Kasumi-1 (cell line): ENCODE results near the gene UBXN2A.
A peak's percentile ranks its signal among the peaks of the same experiment; 100 is the strongest.

Source experiments
- DNase-seq, 2 experiments: peaks; one replicate each; lab custom pipeline; 2025; lab: John Stamatoyannopoulos, UW

Gene UBXN2A, protein sequence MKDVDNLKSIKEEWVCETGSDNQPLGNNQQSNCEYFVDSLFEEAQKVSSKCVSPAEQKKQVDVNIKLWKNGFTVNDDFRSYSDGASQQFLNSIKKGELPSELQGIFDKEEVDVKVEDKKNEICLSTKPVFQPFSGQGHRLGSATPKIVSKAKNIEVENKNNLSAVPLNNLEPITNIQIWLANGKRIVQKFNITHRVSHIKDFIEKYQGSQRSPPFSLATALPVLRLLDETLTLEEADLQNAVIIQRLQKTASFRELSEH

DNA sequence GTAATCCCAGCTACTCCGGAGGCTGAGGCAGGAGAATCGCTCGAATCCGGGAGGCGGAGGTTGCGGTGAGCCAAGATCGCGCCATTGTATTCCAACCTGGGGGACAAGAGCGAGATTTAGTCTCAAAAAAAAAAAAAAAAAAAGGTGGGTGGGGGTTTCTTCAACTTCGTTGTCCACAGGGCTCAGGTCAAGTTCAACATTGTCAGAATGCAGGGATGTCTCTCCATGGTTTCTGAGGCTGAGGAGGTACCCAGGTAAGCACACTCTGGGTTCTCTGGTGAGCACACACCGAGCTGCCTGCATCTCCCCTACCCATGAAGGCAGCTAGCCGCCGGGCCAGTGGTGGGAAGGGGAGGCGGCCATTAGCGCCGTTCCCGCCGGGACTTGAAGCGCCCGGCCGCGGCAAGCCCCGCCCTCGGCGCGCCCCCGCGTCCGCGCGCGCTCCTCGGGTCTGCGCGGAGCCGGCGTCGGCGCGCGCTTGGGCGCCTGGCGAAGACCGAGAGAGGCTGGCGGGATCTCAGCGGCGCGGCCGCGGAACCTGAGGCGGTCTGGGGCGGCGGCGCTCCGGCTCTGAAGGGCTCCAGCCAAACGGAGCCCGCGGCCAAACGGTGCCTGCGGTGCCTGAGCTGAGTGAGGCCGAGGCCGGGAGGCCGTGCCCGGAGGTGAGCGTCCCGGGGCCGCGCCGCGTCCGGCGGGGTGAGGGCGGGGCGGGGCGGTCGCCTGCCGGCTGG, at the start of gene UBXN2A:
Gene UBXN2A (plus strand): TSS at position 477 of the 731 bp plus-strand sequence. CDS start 17,852 bp downstream, outside the sequence.
- peak; percentile 58 for DNase-seq

DNA sequence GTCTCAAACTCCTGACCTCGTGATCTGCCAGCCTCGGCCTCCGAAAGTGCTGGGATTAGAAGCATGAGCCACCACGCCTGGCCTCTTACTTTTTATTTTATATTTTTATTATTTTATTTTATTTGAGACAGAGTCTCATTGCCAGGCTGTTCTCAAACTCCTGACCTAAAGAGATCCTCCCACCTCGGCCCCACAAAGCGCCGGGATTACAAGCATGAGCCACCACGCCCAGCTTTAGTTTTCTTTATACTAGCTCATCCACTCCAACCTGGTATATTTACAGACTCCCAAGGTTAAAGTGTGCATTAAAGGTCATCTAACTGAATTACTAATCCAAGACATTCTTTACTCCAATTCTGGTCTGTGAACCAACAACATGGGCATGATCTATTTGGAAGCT, 40.1 kb upstream of the UBXN2A start:
- DNase-seq: no peak

DNA sequence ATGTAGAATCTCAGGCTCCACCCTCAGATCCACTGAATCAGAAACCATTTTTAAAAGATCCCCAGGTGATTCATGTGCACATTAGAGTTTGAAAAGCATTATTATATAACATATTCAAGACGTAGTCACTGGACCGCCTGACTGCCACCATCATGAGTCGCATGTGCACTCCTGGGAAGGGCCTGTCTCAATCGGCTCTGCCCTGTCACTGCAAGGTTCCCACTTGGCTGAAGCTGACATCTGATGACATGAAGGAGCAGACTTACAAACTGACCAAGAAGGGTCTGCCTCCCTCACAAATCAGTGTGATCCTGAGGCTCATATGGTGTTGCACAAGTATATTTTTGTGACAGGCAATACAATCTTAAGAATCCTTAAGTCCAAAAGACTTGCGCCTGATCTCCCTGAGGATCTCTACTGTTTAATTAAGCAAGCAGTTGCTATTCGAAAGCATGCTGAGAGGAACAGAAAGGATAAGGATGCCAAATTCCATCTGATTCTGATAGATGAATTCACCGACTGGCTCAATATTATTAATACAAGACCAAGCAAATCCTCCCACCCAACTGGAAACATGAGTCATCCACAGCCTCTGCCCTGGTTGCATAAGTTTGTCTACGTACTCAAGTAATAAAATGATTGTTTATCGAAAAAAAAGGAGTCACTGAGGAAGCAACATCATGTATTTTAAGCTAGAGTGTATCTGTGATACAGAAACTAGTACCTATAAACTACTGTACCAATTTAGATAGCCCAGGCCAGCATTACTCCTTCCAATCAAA, 39.5 kb upstream of the UBXN2A start:
- DNase-seq: no peak

DNA sequence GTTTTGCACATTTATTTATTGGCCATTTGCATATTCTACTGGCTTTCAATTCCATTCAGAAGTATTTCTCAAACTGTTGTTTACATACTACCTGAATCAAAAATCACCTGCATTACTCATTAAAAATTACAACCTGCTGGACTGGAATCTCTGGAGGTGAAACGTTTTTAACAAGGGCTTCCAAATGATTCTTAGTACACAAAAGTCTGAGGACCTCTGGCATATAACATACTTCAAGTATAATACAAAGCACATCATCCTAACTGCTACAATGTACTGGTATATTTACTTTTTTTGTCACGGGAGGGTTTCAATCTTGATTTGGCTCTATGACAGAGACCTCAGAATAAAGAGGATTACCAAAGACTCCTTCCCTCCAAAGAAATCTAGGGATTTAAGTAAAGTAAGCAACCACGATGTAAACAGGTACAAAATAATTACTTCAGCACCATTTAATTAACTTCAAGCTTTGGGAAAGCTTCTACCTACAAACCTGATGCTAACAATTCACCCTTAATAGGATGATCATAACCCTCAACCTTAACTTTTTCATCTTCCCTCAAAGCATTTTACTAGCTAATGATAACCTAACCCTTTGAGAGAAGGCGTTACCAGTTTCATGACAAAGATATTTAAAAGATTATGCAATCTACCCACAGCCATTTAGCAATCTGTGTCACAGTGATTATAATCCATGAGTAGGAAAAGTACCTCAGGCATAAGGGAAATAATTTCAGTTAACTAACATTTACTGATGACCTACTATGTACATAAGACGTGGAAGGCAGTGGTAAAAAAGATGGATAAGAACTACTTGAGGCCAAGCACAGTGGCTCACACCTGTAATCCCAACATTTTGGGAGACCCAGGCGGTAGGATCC, 38.1 kb upstream of the UBXN2A start:
- DNase-seq: no peak

DNA sequence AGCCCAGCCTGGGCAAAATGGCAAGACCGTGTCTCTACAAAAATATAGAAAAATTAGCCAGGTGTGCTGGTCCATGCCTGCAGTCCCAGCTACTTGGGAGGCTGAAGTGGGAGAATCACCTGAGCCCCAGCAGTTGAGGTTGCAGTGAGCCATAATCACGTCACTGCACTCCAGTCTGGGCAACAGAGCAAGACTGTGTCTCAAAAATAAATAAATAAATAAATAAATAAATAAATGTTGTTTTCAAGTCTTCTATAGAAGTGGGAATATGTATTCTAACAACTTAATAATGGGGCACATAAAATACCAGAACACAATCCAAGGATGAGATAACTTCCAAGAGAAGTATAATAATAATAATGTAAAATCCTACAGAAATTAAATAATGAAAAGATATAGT, 37.2 kb upstream of the UBXN2A start:
- DNase-seq: no peak

DNA sequence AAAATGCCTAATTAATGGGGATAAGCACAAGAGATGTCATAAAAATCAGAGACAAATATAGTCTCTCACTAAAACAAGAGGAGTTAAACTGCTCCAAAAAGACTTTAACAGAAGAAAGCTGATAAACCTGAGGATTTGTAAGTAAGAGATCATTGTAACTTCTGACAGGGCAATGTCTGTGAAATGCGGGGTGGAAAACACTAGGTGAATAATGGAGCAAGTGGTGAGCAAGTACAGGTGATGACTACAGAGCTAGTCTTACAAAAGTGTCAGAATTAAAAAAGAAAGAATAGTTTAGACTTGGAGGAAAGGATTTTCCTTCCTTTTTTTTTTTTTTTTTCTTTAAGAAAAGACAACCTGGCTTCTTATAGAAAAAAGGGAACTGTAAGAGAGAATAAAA, 36.0 kb upstream of the UBXN2A start:
- DNase-seq: no peak

DNA sequence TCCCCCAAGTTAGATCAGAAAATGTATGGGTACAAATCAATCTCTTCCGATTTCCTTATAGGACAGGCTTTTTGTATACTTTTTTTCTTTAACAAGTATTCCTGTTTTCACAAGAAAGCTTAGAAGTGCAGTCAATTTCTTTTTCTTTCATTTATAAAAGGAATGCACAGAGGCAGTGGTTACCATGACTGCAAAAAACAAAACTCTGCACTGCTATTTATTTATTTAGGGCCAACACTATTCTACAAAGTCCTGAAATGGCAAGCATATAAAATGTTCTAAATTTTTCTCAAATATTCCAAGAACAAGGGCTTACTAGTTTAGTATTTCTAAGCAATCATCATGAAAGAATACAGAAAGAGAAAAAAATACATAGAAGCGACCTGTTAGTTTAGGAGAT, 35.6 kb upstream of the UBXN2A start:
- DNase-seq: no peak

DNA sequence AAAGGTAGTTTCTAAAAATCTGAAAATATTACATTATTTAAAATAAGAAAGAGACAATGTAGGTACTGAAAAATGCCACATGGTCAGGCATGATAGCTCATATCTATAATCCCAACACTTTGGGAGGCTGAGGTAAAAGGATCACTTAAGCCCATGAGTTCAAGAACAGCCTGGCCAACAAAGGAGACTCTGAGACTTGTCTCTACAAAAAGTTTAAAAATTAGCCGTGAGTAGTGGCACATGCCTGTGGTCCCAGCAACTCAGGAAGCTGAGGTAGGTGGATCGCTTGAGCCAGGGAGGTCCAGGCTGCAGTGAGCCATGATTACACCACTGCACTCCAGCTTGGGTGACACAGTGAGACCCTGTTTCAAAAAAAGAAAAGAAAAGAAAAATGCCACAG, 35.1 kb upstream of the UBXN2A start:
- peak; percentile 9 to 16 for DNase-seq

DNA sequence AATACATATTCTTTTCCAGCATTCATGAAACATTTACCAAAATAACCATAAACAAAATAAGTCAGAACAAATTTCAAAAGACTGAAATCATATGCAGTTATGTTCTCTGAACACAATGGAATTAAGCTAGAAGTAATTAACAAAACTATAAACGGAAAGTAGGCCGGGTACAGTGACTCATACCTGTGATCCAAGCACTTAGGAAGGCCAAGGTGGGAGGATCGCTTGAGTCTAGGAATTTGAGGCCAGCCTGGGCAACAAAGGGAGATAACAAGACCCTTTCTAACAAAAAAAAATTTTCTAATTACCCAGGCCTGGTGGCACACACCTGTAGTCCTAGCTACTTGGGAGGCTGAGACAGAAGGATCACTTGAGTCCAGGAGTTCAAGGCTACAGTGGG, 28.2 kb upstream of the UBXN2A start:
- DNase-seq: no peak

DNA sequence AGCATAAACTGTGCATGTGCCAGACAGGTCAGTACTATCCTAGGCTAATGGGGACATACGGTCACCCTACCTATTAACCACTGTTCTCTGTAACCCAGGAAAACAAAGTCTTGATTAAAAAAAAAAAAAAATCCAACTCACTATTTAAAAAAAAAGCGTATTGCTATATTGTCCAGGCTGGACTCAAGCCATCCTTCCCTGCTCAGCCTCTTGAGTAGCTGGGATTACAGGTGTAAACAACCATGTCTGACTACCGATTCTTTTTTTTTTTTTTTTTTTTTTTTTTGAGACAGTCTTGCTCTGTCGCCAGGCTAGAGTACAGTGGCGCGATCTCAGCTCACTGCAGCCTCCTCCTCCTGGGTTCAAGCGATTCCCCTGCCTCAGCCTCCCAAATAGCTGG, 24.9 kb upstream of the UBXN2A start:
- DNase-seq: no peak

DNA sequence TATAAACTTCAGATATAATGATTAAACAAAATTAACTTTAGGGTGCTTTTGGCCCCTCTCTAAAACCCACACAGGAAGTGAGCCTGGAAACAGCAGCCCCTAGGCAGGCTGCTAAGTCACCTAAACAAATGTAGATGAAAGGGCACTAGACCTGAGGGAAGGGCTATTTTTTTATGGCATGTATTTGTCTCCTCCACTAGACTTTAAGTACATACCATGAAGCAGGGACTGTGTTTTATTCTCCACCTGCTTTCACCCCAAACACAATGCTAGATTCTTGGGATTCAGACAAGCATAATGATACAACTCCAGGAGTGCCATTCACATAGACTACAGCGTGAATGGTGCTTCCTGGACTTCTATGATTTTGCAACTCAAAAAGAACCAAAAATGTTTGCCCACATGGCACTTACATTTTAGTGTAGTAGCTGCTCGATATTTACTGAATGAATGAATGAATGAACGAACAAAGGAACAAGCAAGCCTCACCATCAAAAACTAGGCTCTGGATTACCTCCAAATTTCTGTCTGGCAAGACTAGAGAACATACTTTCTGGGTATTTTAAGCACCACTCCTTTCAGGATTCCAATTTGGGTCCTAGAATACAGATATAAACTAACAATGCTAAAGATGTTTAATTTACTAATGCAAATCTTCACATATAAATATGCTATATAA, 23.4 kb upstream of the UBXN2A start:
- peak in 1 of 2 experiments; percentile 22 for DNase-seq

DNA sequence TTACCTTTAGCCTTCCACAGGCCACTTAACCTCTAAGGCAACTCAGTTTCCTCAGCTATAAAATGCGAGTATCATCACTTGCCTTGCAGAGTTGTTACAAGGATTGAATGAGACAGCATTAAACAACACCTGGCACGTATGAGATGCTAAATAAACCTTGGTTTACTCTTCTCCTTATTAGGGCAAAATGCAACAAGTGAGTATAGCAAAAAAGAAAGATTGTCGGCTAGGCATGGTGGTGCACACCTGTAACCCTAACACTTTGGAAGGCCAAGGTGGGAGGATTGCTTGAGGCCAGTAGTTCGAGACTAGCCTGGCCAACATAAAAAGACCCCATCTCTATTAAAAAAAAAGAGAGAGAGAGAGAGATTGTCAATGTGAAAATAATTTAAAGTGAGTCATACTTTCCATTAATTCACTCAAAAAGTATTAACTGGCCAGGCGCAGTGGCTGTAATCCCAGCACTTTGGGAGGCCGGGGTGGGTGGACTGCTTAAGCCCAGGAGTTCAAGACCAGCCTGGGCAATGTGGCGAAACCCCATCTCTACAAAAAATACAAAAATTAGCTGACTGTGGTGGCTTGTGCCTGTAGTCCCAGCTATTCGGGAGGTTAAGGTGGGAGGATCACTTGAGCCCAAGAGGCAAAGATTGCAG, 21.3 kb upstream of the UBXN2A start:
- no peak for DNase-seq

DNA sequence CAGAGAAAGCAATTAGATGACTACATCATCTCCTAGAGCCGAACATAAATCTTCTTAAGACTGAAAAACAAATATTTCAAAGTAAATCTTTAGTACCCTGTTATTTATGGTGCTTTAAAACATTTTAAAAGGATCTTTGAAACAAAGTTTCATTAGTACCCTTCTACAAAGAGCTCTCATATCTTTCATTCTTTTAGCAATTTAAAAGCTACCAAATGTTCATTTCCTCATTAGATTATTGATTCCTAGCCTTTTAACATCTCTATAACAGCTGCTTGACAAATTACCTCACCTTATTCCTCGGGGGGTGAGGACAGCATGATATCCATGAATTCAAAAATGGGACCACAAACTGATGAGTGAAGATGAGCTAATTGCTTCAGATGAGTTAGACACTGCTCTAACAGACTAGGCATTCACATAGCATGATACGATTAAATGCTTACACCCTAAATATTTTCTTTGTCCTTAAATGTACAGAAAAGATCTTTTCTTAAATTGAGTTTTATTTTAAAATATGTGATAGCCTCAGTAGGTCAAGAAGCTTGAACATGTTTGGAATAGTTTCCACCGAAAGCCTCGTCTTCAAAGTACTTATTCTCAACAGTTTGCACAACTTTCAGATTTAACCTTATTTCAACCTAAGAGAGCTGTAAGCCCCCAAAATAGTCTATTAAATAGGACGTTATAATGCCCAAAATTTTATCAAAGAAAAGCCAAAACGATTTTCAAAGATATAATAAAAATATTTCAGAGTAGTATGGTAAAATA, 15.5 kb upstream of the UBXN2A start:
- DNase-seq: no peak

DNA sequence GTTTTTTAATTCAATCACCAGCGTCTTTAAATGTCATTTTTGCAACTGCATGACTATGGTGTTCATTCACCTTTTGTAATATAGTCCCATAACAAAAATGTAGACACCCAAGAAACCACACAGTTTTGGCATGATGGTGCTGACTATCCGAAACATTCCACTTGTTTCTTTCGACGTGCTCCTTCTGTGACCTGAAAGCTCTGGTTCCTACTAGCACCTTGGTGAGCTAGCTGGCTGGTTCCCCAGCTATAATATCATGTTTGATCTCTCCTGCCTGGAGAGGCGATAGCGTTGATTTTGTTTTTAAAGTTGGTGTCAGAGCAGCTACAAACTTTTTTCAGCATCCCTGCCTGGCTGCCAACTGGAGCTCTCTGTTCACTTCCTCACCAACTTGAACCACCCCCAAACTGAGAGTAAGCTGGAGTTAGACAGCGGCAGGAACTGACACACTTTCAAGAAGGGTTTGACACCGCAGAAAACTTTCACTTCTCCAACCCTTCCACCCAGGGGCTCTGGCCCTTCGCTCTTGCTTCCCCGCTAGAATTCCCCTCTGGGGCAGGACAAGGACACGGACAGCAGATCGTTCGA, 14.5 kb upstream of the UBXN2A start:
- DNase-seq: peak; percentile 92 to 95

DNA sequence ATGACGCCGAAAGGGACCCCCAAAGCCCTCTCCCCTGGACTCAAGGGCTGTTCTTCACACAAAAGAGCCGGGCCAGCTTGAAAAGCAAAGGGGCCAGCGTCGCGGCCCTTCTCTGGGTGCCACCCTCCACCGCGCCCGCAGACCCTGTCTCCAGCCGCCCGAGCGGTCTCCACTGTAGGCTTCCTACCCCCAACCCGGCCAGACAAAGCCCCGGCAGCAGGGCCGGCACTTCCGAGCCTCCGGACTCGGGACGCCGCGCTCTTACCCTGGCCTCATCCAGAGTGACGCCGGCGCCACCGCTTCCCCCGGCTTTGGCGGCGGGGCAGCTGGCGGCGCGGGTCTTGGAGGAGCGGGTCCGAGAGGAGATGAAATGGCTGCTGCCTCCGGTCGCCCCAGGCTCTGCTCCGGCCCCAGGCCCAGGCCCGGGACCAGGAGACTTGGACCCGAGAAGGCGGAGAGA, 13.9 kb upstream of the UBXN2A start:
- no peak for DNase-seq

DNA sequence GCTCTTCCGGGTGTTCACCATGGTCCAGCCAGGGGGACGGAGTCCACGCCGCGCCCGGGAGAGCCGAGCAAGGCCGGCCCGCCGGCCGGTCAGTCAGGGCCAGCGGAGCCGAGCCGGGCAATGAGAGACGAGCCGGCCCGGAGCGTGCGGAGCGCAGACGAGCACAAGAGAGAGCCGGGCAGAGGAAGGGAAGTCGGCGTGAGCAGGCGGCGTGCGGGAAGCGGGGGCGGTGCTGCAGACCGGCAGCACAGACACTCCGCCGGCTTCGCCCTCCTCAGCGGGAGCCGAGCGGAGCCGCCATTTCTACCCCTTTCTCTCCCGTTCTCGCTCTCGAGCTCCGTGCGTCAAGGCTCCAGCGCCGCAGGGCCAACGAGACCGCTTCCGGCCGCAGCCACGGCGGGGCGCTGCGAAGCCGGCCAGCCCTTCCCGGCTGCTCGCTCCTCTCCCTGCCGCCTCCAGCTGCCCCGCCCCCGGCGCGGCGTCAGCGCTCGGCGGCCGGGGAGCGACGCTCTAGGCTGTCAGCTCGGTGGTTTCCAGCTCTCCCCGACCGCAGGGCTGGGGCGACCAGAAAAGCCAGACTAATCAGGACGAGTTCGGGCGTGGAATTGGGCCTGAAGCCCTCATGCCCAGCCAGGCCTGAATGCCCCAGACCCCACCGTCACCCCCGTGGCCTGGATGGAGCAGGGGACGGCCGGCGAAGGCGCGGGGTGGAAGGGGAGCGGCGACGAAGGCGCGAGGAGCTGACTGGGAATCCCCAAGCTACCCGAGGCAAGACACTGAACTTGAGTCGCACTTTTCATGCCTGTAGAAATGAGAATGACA, 13.3 kb upstream of the UBXN2A start, which contains the start of gene ATAD2B:
Gene ATAD2B (minus strand): TSS at position 374 of the 822 bp plus-strand sequence. CDS start 353 bp downstream, at position 21.
- DNase-seq: peak; percentile 91 to 94

DNA sequence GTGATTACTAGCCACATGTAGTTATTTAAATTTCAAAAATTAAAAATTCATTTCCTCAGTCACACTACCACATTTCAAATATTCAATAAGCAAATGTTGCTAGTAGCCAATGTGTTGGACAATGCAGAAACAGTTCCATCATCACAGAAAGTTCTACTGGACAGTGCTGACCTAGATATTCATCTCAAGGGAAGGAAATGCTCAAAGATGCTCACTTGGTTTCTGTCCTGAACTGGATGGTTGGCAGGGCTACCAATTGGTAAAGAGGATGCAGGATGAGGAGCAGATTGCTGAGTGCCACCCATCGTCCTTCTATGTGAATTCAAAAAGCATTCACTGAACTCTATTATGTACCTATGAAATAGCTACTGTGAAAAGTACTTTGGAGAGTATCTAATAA, 6.0 kb upstream of the UBXN2A start:
- DNase-seq: no peak
